GM23338 (cell line): Measurements from ENCODE around the gene LAT.

Experiments used
- CREB1 ChIP-seq: fragments of 250-450 bp; sonication (Bioruptor Pico); IDR thresholded peaks from 2 replicates; pipeline ENCODE4 v1.5.0; 2020; ENCODE audit warnings: low read depth, mild to moderate bottlenecking, moderate library complexity
- EZH2 ChIP-seq: fragments of 200-600 bp; sonication (generic); IDR thresholded peaks from one replicate; pipeline ENCODE4 v1.8.0; 2017; ENCODE audit warnings: antibody characterized with exemption, mild to moderate bottlenecking, low read depth; ENCODE audit not compliant: unreplicated experiment
- EZH2phosphoT487 ChIP-seq: fragments of 200-600 bp; sonication (generic); IDR thresholded peaks from one replicate; pipeline ENCODE4 v1.8.1; 2018; ENCODE audit warnings: antibody characterized with exemption; ENCODE audit not compliant: unreplicated experiment
- JUNB ChIP-seq: IDR thresholded peaks from one replicate; pipeline ENCODE4 v1.6.1; 2016; ENCODE audit warnings: antibody characterized with exemption; ENCODE audit not compliant: unreplicated experiment
- NANOG ChIP-seq: IDR thresholded peaks from 2 replicates; pipeline ENCODE4 v1.6.1; 2016; ENCODE audit warnings: antibody characterized with exemption, borderline replicate concordance
- POLR2AphosphoS5 ChIP-seq: IDR thresholded peaks from 2 replicates; pipeline ENCODE4 v1.6.1; 2016; ENCODE audit warnings: antibody characterized with exemption, low read depth
- STAT1 ChIP-seq: IDR thresholded peaks from one replicate; pipeline ENCODE4 v1.6.1; 2016; ENCODE audit warnings: antibody characterized with exemption; ENCODE audit not compliant: unreplicated experiment
- ZNF114 ChIP-seq: fragments of 250-450 bp; sonication (Bioruptor Pico); IDR thresholded peaks from 2 replicates; pipeline ENCODE4 v1.5.0; 2020; ENCODE audit warnings: mild to moderate bottlenecking, moderate library complexity
- ZNF331 ChIP-seq: fragments of 250-450 bp; sonication (Bioruptor Pico); IDR thresholded peaks from 2 replicates; pipeline ENCODE4 v1.5.0; 2020; ENCODE audit warnings: low read depth, mild to moderate bottlenecking, moderate library complexity
- TF ChIP-seq, protein P1 (sequence below), 2 experiments: fragments of 200-600 bp in 1 of 2; sonication (generic) in 1 of 2; conservative IDR thresholded peaks; 2 replicates each; pipeline versions ENCODE4 v1.5.1 to v1.6.1; 2016 to 2017; ENCODE audit warnings: antibody characterized with exemption in 2 of 2, low read depth in 2 of 2, mild to moderate bottlenecking in 2 of 2, moderate library complexity in 1 of 2
- TF ChIP-seq, protein P2 (sequence below): IDR thresholded peaks from one replicate; pipeline ENCODE4 v1.6.1; 2018; ENCODE audit warnings: antibody characterized with exemption; ENCODE audit not compliant: unreplicated experiment
- TF ChIP-seq, protein P3 (sequence below): fragments of 250-450 bp; sonication (Bioruptor Pico); IDR thresholded peaks from 2 replicates; pipeline ENCODE4 v1.5.0; 2020; ENCODE audit warnings: mild to moderate bottlenecking, moderate library complexity
- TF ChIP-seq, protein P4 (sequence below): IDR thresholded peaks from 2 replicates; pipeline ENCODE4 v1.6.1; 2016; ENCODE audit warnings: antibody characterized with exemption

DNA sequence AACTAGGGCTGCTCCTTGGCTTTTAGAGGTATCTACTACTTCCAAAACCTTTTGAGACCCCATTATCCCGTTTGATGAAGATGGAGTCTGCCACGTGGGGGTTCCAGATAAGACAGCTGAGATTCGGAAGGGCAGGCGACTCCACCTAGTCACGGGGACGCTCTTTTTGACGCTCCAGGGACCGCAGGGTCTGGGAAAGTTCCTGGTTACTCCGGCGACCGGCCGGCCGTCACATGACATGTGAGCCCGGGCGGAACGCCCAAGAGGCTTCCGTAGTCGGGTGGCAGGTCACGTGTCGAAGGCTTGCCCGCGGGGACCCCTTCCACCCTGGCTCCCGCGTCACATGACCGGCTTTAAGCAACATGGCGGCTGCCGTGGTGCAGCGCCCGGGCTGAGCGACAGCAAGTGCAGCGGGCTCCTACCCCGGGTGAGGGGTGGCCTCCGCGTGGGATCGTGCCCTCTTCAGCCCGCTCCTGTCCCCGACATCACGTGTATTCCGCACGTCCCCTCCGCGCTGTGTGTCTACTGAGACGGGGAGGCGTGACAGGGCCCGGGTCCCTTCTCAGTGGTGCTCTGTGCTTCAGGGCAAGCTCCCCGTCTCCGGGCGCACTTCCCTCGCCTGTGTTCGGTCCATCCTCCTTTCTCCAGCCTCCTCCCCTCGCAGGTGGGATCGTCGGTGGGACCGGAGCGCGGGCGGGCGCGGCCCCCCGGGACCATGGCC is 10.3 kb upstream of the LAT start, which contains the start of gene SPNS1:
- TF ChIP-seq CREB1 (CRISPR knock-in tag) (no peak; the same call in none of the 2 replicates), POLR2AphosphoS5 (peak; percentile 70), EZH2 (no peak), JUNB (no peak), EZH2phosphoT487 (no peak), STAT1 (no peak), ZNF114 (CRISPR knock-in tag) (no peak), NANOG (no peak), ZNF331 (CRISPR knock-in tag) (no peak)
- TF ChIP-seq, protein P1, sequence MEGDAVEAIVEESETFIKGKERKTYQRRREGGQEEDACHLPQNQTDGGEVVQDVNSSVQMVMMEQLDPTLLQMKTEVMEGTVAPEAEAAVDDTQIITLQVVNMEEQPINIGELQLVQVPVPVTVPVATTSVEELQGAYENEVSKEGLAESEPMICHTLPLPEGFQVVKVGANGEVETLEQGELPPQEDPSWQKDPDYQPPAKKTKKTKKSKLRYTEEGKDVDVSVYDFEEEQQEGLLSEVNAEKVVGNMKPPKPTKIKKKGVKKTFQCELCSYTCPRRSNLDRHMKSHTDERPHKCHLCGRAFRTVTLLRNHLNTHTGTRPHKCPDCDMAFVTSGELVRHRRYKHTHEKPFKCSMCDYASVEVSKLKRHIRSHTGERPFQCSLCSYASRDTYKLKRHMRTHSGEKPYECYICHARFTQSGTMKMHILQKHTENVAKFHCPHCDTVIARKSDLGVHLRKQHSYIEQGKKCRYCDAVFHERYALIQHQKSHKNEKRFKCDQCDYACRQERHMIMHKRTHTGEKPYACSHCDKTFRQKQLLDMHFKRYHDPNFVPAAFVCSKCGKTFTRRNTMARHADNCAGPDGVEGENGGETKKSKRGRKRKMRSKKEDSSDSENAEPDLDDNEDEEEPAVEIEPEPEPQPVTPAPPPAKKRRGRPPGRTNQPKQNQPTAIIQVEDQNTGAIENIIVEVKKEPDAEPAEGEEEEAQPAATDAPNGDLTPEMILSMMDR (conservative IDR thresholded peaks at IDR 0.05; ENCODE audit: low read depth in 2 of 2): 0 out of 4 replicates have a peak, but pooled peaks of 1 of the 2 experiments have one; percentile 3
- TF ChIP-seq, protein P2, sequence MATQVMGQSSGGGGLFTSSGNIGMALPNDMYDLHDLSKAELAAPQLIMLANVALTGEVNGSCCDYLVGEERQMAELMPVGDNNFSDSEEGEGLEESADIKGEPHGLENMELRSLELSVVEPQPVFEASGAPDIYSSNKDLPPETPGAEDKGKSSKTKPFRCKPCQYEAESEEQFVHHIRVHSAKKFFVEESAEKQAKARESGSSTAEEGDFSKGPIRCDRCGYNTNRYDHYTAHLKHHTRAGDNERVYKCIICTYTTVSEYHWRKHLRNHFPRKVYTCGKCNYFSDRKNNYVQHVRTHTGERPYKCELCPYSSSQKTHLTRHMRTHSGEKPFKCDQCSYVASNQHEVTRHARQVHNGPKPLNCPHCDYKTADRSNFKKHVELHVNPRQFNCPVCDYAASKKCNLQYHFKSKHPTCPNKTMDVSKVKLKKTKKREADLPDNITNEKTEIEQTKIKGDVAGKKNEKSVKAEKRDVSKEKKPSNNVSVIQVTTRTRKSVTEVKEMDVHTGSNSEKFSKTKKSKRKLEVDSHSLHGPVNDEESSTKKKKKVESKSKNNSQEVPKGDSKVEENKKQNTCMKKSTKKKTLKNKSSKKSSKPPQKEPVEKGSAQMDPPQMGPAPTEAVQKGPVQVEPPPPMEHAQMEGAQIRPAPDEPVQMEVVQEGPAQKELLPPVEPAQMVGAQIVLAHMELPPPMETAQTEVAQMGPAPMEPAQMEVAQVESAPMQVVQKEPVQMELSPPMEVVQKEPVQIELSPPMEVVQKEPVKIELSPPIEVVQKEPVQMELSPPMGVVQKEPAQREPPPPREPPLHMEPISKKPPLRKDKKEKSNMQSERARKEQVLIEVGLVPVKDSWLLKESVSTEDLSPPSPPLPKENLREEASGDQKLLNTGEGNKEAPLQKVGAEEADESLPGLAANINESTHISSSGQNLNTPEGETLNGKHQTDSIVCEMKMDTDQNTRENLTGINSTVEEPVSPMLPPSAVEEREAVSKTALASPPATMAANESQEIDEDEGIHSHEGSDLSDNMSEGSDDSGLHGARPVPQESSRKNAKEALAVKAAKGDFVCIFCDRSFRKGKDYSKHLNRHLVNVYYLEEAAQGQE: no peak
- TF ChIP-seq, protein P3, sequence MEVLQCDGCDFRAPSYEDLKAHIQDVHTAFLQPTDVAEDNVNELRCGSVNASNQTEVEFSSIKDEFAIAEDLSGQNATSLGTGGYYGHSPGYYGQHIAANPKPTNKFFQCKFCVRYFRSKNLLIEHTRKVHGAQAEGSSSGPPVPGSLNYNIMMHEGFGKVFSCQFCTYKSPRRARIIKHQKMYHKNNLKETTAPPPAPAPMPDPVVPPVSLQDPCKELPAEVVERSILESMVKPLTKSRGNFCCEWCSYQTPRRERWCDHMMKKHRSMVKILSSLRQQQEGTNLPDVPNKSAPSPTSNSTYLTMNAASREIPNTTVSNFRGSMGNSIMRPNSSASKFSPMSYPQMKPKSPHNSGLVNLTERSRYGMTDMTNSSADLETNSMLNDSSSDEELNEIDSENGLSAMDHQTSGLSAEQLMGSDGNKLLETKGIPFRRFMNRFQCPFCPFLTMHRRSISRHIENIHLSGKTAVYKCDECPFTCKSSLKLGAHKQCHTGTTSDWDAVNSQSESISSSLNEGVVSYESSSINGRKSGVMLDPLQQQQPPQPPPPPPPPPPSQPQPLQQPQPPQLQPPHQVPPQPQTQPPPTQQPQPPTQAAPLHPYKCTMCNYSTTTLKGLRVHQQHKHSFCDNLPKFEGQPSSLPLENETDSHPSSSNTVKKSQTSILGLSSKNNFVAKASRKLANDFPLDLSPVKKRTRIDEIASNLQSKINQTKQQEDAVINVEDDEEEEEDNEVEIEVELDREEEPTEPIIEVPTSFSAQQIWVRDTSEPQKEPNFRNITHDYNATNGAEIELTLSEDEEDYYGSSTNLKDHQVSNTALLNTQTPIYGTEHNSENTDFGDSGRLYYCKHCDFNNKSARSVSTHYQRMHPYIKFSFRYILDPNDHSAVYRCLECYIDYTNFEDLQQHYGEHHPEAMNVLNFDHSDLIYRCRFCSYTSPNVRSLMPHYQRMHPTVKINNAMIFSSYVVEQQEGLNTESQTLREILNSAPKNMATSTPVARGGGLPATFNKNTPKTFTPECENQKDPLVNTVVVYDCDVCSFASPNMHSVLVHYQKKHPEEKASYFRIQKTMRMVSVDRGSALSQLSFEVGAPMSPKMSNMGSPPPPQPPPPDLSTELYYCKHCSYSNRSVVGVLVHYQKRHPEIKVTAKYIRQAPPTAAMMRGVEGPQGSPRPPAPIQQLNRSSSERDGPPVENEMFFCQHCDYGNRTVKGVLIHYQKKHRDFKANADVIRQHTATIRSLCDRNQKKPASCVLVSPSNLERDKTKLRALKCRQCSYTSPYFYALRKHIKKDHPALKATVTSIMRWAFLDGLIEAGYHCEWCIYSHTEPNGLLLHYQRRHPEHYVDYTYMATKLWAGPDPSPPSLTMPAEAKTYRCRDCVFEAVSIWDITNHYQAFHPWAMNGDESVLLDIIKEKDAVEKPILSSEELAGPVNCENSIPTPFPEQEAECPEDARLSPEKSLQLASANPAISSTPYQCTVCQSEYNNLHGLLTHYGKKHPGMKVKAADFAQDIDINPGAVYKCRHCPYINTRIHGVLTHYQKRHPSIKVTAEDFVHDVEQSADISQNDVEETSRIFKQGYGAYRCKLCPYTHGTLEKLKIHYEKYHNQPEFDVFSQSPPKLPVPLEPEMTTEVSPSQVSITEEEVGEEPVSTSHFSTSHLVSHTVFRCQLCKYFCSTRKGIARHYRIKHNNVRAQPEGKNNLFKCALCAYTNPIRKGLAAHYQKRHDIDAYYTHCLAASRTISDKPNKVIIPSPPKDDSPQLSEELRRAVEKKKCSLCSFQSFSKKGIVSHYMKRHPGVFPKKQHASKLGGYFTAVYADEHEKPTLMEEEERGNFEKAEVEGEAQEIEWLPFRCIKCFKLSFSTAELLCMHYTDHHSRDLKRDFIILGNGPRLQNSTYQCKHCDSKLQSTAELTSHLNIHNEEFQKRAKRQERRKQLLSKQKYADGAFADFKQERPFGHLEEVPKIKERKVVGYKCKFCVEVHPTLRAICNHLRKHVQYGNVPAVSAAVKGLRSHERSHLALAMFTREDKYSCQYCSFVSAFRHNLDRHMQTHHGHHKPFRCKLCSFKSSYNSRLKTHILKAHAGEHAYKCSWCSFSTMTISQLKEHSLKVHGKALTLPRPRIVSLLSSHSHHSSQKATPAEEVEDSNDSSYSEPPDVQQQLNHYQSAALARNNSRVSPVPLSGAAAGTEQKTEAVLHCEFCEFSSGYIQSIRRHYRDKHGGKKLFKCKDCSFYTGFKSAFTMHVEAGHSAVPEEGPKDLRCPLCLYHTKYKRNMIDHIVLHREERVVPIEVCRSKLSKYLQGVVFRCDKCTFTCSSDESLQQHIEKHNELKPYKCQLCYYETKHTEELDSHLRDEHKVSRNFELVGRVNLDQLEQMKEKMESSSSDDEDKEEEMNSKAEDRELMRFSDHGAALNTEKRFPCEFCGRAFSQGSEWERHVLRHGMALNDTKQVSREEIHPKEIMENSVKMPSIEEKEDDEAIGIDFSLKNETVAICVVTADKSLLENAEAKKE: no peak
- TF ChIP-seq, protein P4, sequence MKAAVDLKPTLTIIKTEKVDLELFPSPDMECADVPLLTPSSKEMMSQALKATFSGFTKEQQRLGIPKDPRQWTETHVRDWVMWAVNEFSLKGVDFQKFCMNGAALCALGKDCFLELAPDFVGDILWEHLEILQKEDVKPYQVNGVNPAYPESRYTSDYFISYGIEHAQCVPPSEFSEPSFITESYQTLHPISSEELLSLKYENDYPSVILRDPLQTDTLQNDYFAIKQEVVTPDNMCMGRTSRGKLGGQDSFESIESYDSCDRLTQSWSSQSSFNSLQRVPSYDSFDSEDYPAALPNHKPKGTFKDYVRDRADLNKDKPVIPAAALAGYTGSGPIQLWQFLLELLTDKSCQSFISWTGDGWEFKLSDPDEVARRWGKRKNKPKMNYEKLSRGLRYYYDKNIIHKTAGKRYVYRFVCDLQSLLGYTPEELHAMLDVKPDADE: peak; percentile 73
